ENCODE results near the gene FGB.
"Not testable (repeated sequence)": the region's sequence is repeated elsewhere in the genome, so short reads cannot be mapped to it uniquely, and the experiment has no call there.

DNA sequence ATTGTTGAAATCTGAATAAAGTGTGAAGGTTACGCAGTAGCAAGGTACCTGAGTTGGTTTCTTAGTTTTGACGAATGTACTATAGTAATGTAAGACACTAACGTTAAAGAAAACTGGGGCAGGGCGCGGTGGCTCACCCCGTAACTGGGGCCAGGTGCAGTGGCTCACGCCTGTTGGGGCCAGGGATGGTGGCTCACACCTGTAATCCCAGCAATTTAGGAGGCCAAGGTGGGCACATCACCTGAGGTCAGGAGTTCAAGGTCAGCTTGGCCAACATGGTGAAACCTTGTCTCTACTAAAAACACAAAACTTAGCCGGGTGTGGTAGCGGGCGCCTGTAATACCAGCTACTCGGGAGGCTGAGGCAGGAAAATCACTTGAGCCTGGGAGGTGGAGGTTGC lies 34.5 kb downstream of the FGB start:
- TF ChIP-seq, protein P1, sequence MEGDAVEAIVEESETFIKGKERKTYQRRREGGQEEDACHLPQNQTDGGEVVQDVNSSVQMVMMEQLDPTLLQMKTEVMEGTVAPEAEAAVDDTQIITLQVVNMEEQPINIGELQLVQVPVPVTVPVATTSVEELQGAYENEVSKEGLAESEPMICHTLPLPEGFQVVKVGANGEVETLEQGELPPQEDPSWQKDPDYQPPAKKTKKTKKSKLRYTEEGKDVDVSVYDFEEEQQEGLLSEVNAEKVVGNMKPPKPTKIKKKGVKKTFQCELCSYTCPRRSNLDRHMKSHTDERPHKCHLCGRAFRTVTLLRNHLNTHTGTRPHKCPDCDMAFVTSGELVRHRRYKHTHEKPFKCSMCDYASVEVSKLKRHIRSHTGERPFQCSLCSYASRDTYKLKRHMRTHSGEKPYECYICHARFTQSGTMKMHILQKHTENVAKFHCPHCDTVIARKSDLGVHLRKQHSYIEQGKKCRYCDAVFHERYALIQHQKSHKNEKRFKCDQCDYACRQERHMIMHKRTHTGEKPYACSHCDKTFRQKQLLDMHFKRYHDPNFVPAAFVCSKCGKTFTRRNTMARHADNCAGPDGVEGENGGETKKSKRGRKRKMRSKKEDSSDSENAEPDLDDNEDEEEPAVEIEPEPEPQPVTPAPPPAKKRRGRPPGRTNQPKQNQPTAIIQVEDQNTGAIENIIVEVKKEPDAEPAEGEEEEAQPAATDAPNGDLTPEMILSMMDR (IDR thresholded peaks at IDR 0.05; ENCODE audit: insufficient read depth, low read depth, low read length) = not testable (repeated sequence)
- not testable (repeated sequence) for TF ChIP-seq EZH2 (IDR thresholded peaks at IDR 0.05; ENCODE audit: insufficient read depth, low read length)
